Psoas muscle (tissue), 8 donors: ENCODE data around the gene GGPS1. TPM values are rescaled to one million over a fixed set of nuclear protein-coding genes. Genes with fewer than 3 reads are reported as not detected.

Experiments used
- ATAC-seq, 4 donors: fragments of 200-7000 bp; cut with Tn5 transposase; one replicate each; pipeline ENCODE4 v1.9.1; 2020; ENCODE audit warnings: moderate library complexity in 3 of 4, mild to moderate bottlenecking in 2 of 4
- DNase-seq, 2 donors: peaks; one replicate each; pipeline ENCODE4 v3.0.0-alpha.2; 2020
- H3K27ac ChIP-seq: fragments of 200-600 bp; one replicate; pipeline ENCODE4 v1.8.0; 2022
- H3K27me3 ChIP-seq, 3 donors: fragments of 200-600 bp in 1 of 3; one replicate each; pipeline versions ENCODE4 v1.6.1 to v1.8.0; 2013 to 2022; ENCODE audit warnings: low read length in 2 of 3, mild to moderate bottlenecking in 2 of 3, moderate library complexity in 1 of 3; ENCODE audit not compliant: insufficient read depth in 3 of 3
- H3K36me3 ChIP-seq, 2 donors: fragments of 200-600 bp in 1 of 2; one replicate each; pipeline versions ENCODE4 v1.6.1 to v1.8.0; 2013 to 2022; ENCODE audit warnings: low read depth in 1 of 2, mild to moderate bottlenecking in 1 of 2, moderate library complexity in 1 of 2; ENCODE audit not compliant: insufficient read depth in 1 of 2
- H3K4me1 ChIP-seq: fragments of 200-600 bp; one replicate; pipeline ENCODE4 v1.8.0; 2022
- H3K4me3 ChIP-seq: fragments of 200-600 bp; one replicate; pipeline ENCODE4 v1.8.0; 2022; ENCODE audit warnings: mild to moderate bottlenecking
- H3K9me3 ChIP-seq: fragments of 200-600 bp; one replicate; pipeline ENCODE4 v1.8.0; 2022
- CTCF ChIP-seq: fragments of 200-600 bp; IDR thresholded peaks from one replicate; pipeline ENCODE4 v1.8.0; 2022; ENCODE audit warnings: antibody characterized with exemption
- WGBS, 3 donors: extraction: QIAGEN DNeasy Blood & Tissue Kit; methylation state at CpG; one replicate each; pipeline versions ENCODE4 v1.1.6 to v1.1.7; 2013; 5-methylcytosine and 5-hydroxymethylcytosine counted together
- intact Hi-C, 2 donors: fragments of 100-400 bp; cut with DNase I; formaldehyde crosslinking; loops; one replicate each; pipeline versions ENCODE4 v1.11.0 to v1.14.2; 2022
- polyA plus RNA-seq, 3 donors: library from polyadenylated mRNA; stranded (reverse); fragments of 200-250 nt; gene quantifications; one replicate each; pipeline ENCODE4 v1.2.3, GENCODE V29; 2013
- total RNA-seq, 4 donors: library from RNA; stranded (reverse); fragmentation: NEBNext Ultra II Directional in 2 of 4; extraction: Animal tissue kit (Norgen Biotek cat#: 25700) in 2 of 4; gene quantifications; one replicate each; pipeline versions ENCODE4 v1.2.1 to v1.2.4, GENCODE V29; 2021 to 2023
- donor health status: healthy with polysubstance abuse.
- donor health status: DM: no; HTN: no; CAD: no; lungs with moderate emphysema.
- donor health status: Bipolar disorder and iron deficiency.
- donor health status: healthy.
- donor health status: DM: yes; HTN: yes; CAD: no.
- donor health status: DM: no; HTN: no; CAD: no.
- donor health status: DM: no; HTN: no; CAD: no.
- donor health status: DM: yes; HTN: yes; CAD: no.

Gene GGPS1
- total and polyA plus RNA-seq, 7 donors, result 17.9 to 49.5 (median 32.4) TPM

GRCh38 chr1:235342471-235342870, 14.1 kb downstream of the GGPS1 start:
- Histone ChIP-seq H3K27ac (no peak overlapping the region), H3K4me3 (no peak overlapping the region), H3K36me3 (peaks cover 4 to 81% of the 10 kb centered on the region in 2 donors), H3K9me3 (no peaks in the 10 kb centered on the region), H3K4me1 (no peaks in the 10 kb centered on the region), H3K27me3 (no peaks in the 10 kb centered on the region)
- DNase-seq, result no peak
- no peak for ATAC-seq
- no peak for TF ChIP-seq CTCF
- WGBS, 3 donors, result 91 to 92% (median 91%) methylated on average over 3 of the region's 3 CpGs
- intact Hi-C loops, result no loop called here

GRCh38 chr1:235343726-235344125, 15.4 kb downstream of the GGPS1 start:
- peaks cover 2 to 69% of the 10 kb centered on the region in 2 donors for H3K36me3 ChIP-seq

GRCh38 chr1:235351441-235351840, 23.1 kb downstream of the GGPS1 start:
- no peak overlapping the region for H3K4me3 ChIP-seq
- WGBS, 3 donors, result 61 to 69% (median 64%) methylated on average over 3 of the region's 3 CpGs
- no peak for TF ChIP-seq CTCF
- DNase-seq (no peak), ATAC-seq (no peak)
- H3K4me1 ChIP-seq, result no peaks in the 10 kb centered on the region
- intact Hi-C loops, result no loop called here
- no peaks in the 10 kb centered on the region for H3K9me3 ChIP-seq
- H3K27ac ChIP-seq, result no peak overlapping the region
- H3K27me3 ChIP-seq, result no peaks in the 10 kb centered on the region
- peaks cover 0 to 4% of the 10 kb centered on the region in 2 donors for H3K36me3 ChIP-seq

More at GRCh38 chr1:235343726-235344125, 15.4 kb downstream of the GGPS1 start:
- ATAC-seq (no peak), DNase-seq (no peak)
- intact Hi-C loops, result no loop called here
- H3K9me3 ChIP-seq, result no peaks in the 10 kb centered on the region
- no peak overlapping the region for H3K4me3 ChIP-seq
- TF ChIP-seq CTCF, result no peak
- no peaks in the 10 kb centered on the region for H3K27me3 ChIP-seq
- WGBS, 3 donors, result 94 to 95% (median 95%) methylated on average over 5 of the region's 5 CpGs
- H3K27ac ChIP-seq, result no peak overlapping the region
- H3K4me1 ChIP-seq, result no peaks in the 10 kb centered on the region

- H3K27me3 ChIP-seq, result no peaks in the 10 kb centered on the region
- WGBS, 3 donors, result 47 to 58% (median 55%) methylated on average over 3 of the region's 3 CpGs
- H3K9me3 ChIP-seq, result no peaks in the 10 kb centered on the region
- ATAC-seq, result no peak
- intact Hi-C loops, result no loop called here
- TF ChIP-seq CTCF, result no peak
- no peaks in the 10 kb centered on the region for H3K36me3 ChIP-seq
- H3K27ac ChIP-seq, result no peak overlapping the region
- no peaks in the 10 kb centered on the region for H3K4me1 ChIP-seq
- no peak overlapping the region for H3K4me3 ChIP-seq
- DNase-seq, result no peak
These were observed 23.5 kb downstream of the GGPS1 start for GRCh38 chr1:235351898-235352297.
